ENCODE measurements around the gene VIPAS39.

DNA sequence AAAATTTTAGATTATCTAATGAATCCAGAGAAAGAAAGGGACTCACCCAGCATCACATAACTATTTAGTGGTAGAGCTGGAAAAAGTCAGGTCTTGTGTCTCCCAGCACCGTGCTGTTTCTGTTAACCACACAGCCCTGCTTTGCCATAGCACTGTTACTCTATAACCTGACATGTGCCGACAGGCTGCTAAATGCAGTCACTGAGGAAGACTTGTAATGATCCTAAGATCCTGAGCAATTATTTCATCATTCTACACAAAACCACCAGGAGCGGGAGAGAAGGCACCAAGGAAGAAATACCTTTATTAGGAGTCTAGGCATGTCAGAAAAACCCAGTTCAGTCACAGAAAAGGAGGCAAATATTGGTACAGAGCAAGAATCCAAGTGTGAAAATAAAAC lies 31.0 kb downstream of the VIPAS39 start:
- TF ChIP-seq, protein P1, sequence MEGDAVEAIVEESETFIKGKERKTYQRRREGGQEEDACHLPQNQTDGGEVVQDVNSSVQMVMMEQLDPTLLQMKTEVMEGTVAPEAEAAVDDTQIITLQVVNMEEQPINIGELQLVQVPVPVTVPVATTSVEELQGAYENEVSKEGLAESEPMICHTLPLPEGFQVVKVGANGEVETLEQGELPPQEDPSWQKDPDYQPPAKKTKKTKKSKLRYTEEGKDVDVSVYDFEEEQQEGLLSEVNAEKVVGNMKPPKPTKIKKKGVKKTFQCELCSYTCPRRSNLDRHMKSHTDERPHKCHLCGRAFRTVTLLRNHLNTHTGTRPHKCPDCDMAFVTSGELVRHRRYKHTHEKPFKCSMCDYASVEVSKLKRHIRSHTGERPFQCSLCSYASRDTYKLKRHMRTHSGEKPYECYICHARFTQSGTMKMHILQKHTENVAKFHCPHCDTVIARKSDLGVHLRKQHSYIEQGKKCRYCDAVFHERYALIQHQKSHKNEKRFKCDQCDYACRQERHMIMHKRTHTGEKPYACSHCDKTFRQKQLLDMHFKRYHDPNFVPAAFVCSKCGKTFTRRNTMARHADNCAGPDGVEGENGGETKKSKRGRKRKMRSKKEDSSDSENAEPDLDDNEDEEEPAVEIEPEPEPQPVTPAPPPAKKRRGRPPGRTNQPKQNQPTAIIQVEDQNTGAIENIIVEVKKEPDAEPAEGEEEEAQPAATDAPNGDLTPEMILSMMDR (IDR thresholded peaks at IDR 0.05; ENCODE audit: insufficient read depth, low read length, poor library complexity, severe bottlenecking) = no peak
- TF ChIP-seq EZH2phosphoT487 (conservative IDR thresholded peaks at IDR 0.05; ENCODE audit: low read length) = no peak

Data from SU-DHL-6 (cell line).